Epithelial cell of proximal tubule (primary cell): ENCODE measurements around the gene IL1R2. TPM values are rescaled to one million over a fixed set of nuclear protein-coding genes. Genes with fewer than 3 reads are reported as not detected.

Experiments used
- DNase-seq: peaks from one replicate; pipeline ENCODE4 v3.0.0-alpha.2; 2011; ENCODE audit warnings: low read depth
- H3K4me3 ChIP-seq: 2 replicates; pipeline ENCODE4 v1.5.1; 2011; ENCODE audit warnings: low read depth, mild to moderate bottlenecking, low read length
- total RNA-seq: library from RNA; depleted of rRNA; stranded (reverse); fragments of >200 nt; gene quantifications from 2 replicates; pipeline ENCODE4 v1.2.3, GENCODE V29; 2015
- TF ChIP-seq, protein P1 (sequence below): conservative IDR thresholded peaks from 2 replicates; pipeline ENCODE4 v1.5.1; 2012; ENCODE audit warnings: low read depth, mild to moderate bottlenecking, low read length

The IL1R2 gene
- total RNA-seq, 1 donor from 2014 or later: 5.4 TPM

DNA sequence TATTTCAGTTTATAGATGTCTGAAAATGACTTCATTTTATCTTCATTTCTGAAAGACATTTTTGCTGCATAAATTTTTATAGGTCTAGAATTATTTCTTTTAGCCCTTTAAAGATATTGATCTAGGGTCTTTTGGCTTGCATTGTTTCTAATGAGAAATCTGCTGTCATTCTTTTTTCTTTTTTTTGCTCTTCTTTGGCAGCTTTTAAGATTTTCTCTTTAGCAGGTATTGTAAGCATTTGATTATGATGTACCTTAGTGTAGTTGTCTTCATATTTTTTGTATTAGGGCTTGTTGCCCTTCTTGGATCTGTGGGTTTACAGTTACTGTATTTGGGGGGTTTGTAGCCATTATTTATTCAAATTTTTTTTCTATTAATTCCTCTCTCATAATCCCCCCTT lies 84.8 kb downstream of the IL1R2 start:
- DNase-seq: no peak
- no peak overlapping the region for H3K4me3 ChIP-seq
- TF ChIP-seq, protein P1, sequence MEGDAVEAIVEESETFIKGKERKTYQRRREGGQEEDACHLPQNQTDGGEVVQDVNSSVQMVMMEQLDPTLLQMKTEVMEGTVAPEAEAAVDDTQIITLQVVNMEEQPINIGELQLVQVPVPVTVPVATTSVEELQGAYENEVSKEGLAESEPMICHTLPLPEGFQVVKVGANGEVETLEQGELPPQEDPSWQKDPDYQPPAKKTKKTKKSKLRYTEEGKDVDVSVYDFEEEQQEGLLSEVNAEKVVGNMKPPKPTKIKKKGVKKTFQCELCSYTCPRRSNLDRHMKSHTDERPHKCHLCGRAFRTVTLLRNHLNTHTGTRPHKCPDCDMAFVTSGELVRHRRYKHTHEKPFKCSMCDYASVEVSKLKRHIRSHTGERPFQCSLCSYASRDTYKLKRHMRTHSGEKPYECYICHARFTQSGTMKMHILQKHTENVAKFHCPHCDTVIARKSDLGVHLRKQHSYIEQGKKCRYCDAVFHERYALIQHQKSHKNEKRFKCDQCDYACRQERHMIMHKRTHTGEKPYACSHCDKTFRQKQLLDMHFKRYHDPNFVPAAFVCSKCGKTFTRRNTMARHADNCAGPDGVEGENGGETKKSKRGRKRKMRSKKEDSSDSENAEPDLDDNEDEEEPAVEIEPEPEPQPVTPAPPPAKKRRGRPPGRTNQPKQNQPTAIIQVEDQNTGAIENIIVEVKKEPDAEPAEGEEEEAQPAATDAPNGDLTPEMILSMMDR: no peak

Other genes with a start within 250 kb of the IL1R2 start
- gene IL1R1, start 150.8 kb downstream of the IL1R2 start, total RNA-seq: 5.7 and 10.7 TPM in 2 replicates
- gene IL1RL2, start 195.1 kb downstream of the IL1R2 start, total RNA-seq: 1.0 and 2.6 TPM in 2 replicates